Stimulated activated CD8-positive, alpha-beta memory T cell treated with anti-CD3 and anti-CD28 coated beads, Interleukin-15, amount 100 ng/mL, for 24 hours (primary cell): Measurements from ENCODE around the gene USP28.
A peak's percentile ranks its signal among the peaks of the same experiment; 100 is the strongest.
"Not testable (repeated sequence)": the region's sequence is repeated elsewhere in the genome, so short reads cannot be mapped to it uniquely, and the experiment has no call there.

ENCODE experiments used
- DNase-seq: peaks from one replicate; pipeline ENCODE4 v3.0.0-alpha.2; 2020; ENCODE audit warnings: low read depth

The USP28 gene

DNA sequence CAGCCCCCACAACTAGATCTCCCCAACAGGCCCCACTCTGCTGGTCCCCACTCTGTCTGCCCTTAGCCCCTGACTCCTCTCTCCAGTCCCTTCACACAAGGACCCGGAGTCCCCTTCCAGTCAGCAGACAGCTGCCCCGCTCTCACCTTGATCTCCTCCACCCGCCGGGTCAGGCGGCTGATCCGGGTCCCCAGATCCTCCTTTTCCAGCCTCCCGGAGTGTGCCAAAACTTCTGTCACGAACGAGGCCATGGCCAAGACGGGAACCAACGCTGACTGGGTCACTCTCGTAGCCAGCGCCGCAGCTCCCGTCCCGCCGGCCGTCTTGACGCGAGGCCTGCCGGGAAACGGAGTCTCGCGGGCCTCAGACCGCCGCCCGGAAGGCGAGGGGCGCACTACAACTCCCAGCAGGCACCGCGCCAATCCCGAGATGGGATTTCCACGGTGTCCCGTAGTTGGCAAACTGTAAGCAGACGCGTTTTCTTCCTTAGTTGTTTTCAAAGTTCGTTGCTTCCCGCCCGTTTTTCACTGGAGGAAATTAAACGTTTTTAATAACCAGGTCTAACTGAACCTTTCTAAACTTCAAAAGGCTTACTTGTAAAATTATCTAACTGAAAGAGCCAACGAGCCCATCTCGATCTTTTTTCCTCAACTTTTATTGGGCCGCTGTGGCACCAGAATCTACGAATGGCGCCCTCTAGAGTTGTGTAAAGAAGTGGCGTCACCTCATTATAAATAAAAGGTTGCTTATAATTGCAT lies 101.8 kb downstream of the USP28 start, which contains the start of gene ZW10:
ZW10 (minus strand) TSS at position 277 of the 758 bp plus-strand sequence; CDS start at position 251, 26 bp downstream.
- peak; percentile 77 for DNase-seq

DNA sequence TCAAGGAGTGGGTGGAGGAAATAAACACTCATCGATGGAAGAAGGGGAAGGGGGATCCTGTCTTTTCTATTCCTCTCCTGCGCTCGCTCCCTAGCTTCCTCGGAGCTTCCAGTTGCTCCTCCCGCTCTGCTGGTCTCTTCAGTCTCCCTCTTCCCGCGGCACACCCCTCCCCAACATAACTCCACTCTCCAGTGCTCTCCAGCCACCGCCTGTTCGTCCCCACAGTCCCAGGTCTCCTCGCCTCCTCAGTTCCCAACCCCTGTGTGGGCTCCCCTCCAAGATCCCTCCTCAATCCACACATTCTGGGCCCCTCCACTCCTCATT lies 102.3 kb downstream of the USP28 start:
- no peak for DNase-seq

DNA sequence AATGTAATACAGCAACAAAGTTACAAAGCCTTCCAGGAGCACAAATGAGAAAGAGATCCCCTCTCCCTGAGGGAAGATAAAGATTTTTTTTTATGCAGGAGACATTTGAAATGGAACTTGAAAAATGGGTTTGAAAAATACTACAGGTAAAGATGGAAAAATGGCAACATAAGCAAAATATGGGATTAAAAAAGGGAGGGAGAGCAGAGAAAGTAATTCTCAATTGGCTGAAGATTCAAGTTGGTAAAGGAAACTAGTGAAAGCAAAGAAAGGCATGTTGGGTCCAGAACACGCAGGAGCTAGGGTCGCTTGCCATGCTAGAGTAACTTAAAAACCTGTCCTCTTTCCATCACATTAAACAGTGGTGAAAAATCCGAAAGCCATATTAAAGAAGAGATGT lies 103.4 kb downstream of the USP28 start:
- no peak for DNase-seq

DNA sequence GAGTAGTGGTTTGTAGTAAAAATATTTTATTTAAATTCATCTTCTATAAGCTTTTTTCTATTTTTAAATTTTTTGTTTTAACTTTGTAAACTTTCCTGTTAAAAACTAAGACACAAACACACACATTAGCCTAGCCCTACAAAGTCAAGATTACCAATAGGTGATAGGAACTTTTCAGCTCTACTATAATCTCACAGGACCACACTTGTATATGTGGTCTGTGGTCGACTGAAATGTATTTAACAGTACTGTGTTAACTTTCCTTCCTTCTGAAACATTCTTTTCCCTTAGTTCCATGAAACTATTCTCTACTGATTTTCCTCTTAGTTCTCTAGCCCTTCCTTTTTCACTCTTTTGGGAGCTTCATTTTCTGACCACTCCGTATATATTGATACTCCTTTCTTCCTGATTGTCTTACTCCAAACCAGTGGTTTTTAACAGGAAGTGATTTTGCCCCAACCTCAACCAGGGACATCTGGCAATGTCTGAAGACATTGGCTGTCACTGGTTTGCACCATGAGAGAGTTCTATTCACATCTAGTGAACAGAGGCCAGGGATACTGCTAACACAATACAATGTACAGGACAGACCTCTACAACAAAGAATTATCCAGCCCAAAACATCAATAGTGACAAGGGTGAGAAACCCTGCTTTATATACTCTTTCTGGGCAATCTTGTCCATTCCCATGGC lies 110.7 kb downstream of the USP28 start:
- DNase-seq = no peak

DNA sequence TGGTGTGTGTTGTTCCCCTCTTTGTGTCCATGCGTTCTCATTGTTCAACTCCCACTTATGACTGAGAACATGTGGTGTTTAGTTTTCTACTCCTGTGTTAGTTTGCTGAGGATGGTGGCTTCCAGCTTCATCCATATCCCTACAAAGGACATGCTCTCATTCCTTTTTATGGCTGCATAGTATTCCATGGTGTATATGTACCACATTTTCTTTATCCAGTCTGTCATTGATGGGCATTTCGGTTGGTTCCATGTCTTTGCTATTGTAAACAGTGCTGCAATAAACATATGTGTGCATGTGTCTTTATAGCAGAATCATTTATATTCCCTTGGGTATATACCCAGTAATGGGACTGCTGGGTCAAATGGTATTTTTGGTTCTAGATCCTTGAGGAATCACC lies 112.3 kb downstream of the USP28 start:
- DNase-seq = not testable (repeated sequence)

DNA sequence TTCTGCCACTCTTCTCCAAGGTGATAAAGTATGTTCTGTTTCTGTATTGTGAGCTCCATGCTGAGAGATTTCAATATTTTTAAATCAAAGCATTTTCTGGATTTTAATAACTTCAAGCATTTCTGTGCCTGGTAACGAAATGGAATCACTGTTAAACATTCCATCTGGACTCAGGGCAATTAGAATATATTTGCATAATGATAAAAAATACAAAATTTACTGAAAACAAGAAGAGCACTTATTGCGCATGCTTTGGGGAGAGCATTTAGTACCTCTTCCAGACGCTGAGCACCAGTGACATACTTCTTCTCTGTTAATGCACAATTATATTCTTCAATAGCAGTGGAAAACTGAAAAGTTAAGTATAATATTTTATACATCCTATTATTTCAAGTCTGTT lies 115.1 kb downstream of the USP28 start:
- no peak for DNase-seq

DNA sequence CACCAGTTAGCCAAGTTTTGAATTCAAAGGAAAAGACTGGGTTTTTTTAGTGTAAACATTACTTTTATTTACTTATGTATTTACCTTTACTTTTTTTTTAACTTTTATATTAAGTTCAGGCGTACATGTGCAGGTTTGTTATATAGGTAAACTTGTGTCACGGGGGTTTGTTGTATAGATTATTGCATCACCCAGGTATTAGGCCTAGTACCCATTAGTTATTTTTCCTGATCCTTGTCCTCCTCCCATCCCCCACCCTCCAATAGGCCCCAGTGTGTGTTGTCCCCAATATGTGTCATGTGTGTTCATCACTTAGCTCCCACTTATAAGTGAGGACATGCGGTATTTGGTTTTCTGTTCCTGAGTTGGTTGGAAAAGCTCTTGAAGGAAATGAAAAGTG lies 122.4 kb downstream of the USP28 start:
- DNase-seq = no peak
